GM11168 (cell line): Measurements from ENCODE around the gene ARID5B.

Experiments used
- in situ Hi-C: fragments of 300-500 bp; cut with MboI; formaldehyde crosslinking; loops from one replicate; pipeline ENCODE4 v1.12.0; 2022; ENCODE audit warnings: low sequenced_read_pairs; ENCODE audit not compliant: unreplicated experiment

Gene ARID5B

GRCh38 chr10:62040881-62041280, 139.4 kb downstream of the ARID5B start:
- in situ Hi-C loops = loop anchor here (25.0 kb wide), 1 partner anchor 396 kb away; no protein-coding TSS in a partner anchor

GRCh38 chr10:62043421-62044021, 142.0 kb downstream of the ARID5B start:
- in situ Hi-C loops = loop anchor here (25.0 kb wide), 1 partner anchor 394 kb away; no protein-coding TSS in a partner anchor

GRCh38 chr10:62044566-62044965, 143.1 kb downstream of the ARID5B start:
- in situ Hi-C loops = loop anchor here (25.0 kb wide), 1 partner anchor 393 kb away; no protein-coding TSS in a partner anchor

- in situ Hi-C loops = loop anchor here (25.0 kb wide), 1 partner anchor 391 kb away; no protein-coding TSS in a partner anchor
Observed at GRCh38 chr10:62045765-62046521, 144.4 kb downstream of the ARID5B start.

GRCh38 chr10:62046522-62047227, 145.2 kb downstream of the ARID5B start:
- in situ Hi-C loops = loop anchor here (25.0 kb wide), 1 partner anchor 391 kb away; no protein-coding TSS in a partner anchor

GRCh38 chr10:62047228-62047892, 145.9 kb downstream of the ARID5B start:
- in situ Hi-C loops = loop anchor here (25.0 kb wide), 1 partner anchor 390 kb away; no protein-coding TSS in a partner anchor

GRCh38 chr10:62047960-62048383, 146.5 kb downstream of the ARID5B start:
- in situ Hi-C loops = loop anchor here (25.0 kb wide), 1 partner anchor 389 kb away; no protein-coding TSS in a partner anchor

- in situ Hi-C loops = loop anchor here (25.0 kb wide), 1 partner anchor 389 kb away; no protein-coding TSS in a partner anchor
Observed at GRCh38 chr10:62048470-62048869, 147.0 kb downstream of the ARID5B start.

GRCh38 chr10:62048919-62049623, 147.6 kb downstream of the ARID5B start:
- in situ Hi-C loops = loop anchor here (25.0 kb wide), 1 partner anchor 388 kb away; no protein-coding TSS in a partner anchor

- in situ Hi-C loops = loop anchor here (5.0 to 25.0 kb wide), 2 partner anchors 193 to 388 kb away; no protein-coding TSS in a partner anchor
Observed at GRCh38 chr10:62049624-62050345, 148.3 kb downstream of the ARID5B start.

- in situ Hi-C loops = loop anchor here (5.0 kb wide), 1 partner anchor 192 kb away; no protein-coding TSS in a partner anchor
Observed at GRCh38 chr10:62050346-62050892, 148.9 kb downstream of the ARID5B start.

- in situ Hi-C loops = loop anchor here (5.0 kb wide), 1 partner anchor 191 kb away; no protein-coding TSS in a partner anchor
Observed at GRCh38 chr10:62050893-62051433, 149.5 kb downstream of the ARID5B start.

GRCh38 chr10:62052276-62052675, 150.8 kb downstream of the ARID5B start:
- in situ Hi-C loops = loop anchor here (5.0 kb wide), 1 partner anchor 190 kb away; no protein-coding TSS in a partner anchor

GRCh38 chr10:62053860-62054259, 152.4 kb downstream of the ARID5B start:
- in situ Hi-C loops = loop anchor here (5.0 kb wide), 1 partner anchor 188 kb away; no protein-coding TSS in a partner anchor

- in situ Hi-C loops = loop anchor here (5.0 kb wide), 1 partner anchor 188 kb away; no protein-coding TSS in a partner anchor
Observed at GRCh38 chr10:62054408-62054807, 152.9 kb downstream of the ARID5B start.

GRCh38 chr10:62054830-62055229, 153.3 kb downstream of the ARID5B start:
- in situ Hi-C loops = loop anchor here (5.0 kb wide), 1 partner anchor 187 kb away; no protein-coding TSS in a partner anchor

GRCh38 chr10:62056219-62056618, 154.7 kb downstream of the ARID5B start:
- in situ Hi-C loops = no loop called here

GRCh38 chr10:62056698-62057097, 155.2 kb downstream of the ARID5B start:
- in situ Hi-C loops = no loop called here
